RWPE2 (cell line): ENCODE measurements around the gene DNAI1.
A peak's percentile ranks its signal among the peaks of the same experiment; 100 is the strongest.

ENCODE experiments used
- ATAC-seq: fragments of 200-7000 bp; cut with Tn5 transposase; 3 replicates; pipeline ENCODE4 v1.9.1; 2021; ENCODE audit warnings: low read depth
- DNase-seq: peaks from one replicate; pipeline ENCODE4 v3.0.0-alpha.2; 2020; ENCODE audit warnings: low spot score
- H3K27ac ChIP-seq: fragments of 450-650 bp; 2 replicates; pipeline ENCODE4 v1.5.1; 2017; ENCODE audit warnings: mild to moderate bottlenecking; ENCODE audit not compliant: poor library complexity, severe bottlenecking
- H3K27me3 ChIP-seq: fragments of 250-450 bp; sonication (Bioruptor Pico); 2 replicates; pipeline ENCODE4 v1.5.1; 2021; ENCODE audit warnings: mild to moderate bottlenecking, moderate library complexity; ENCODE audit not compliant: insufficient read depth, poor library complexity, severe bottlenecking
- H3K36me3 ChIP-seq: fragments of 250-450 bp; sonication (Bioruptor Pico); 2 replicates; pipeline ENCODE4 v1.5.1; 2020; ENCODE audit warnings: low read depth, mild to moderate bottlenecking, moderate library complexity
- H3K4me1 ChIP-seq: fragments of 250-450 bp; sonication (Bioruptor Pico); 2 replicates; pipeline ENCODE4 v1.5.1; 2021; ENCODE audit warnings: mild to moderate bottlenecking, moderate library complexity; ENCODE audit not compliant: insufficient read depth, poor library complexity, severe bottlenecking
- H3K4me3 ChIP-seq: fragments of 250-450 bp; sonication (Bioruptor Pico); 2 replicates; pipeline ENCODE4 v1.5.1; 2021; ENCODE audit warnings: mild to moderate bottlenecking, moderate library complexity; ENCODE audit not compliant: severe bottlenecking
- H3K9me3 ChIP-seq: fragments of 250-450 bp; sonication (Bioruptor Pico); 2 replicates; pipeline ENCODE4 v1.5.1; 2021; ENCODE audit warnings: mild to moderate bottlenecking, moderate library complexity; ENCODE audit not compliant: severe bottlenecking
- TF ChIP-seq, protein P1 (sequence below): fragments of 450-650 bp; IDR thresholded peaks from one replicate; pipeline ENCODE4 v1.5.1; 2017; ENCODE audit warnings: mild to moderate bottlenecking, moderate library complexity; ENCODE audit not compliant: poor library complexity, severe bottlenecking

DNAI1 gene

GRCh38 chr9:34557426-34558321 is 99.1 kb downstream of the DNAI1 start:
- Histone ChIP-seq H3K27me3 (no peaks in the 10 kb centered on the region), H3K4me3 (no peak overlapping the region), H3K27ac (no peak overlapping the region), H3K9me3 (no peaks in the 10 kb centered on the region), H3K4me1 (no peaks in the 10 kb centered on the region), H3K36me3 (no peaks in the 10 kb centered on the region)
- DNase-seq (peak; percentile 35), ATAC-seq (no peak)
- TF ChIP-seq, protein P1, sequence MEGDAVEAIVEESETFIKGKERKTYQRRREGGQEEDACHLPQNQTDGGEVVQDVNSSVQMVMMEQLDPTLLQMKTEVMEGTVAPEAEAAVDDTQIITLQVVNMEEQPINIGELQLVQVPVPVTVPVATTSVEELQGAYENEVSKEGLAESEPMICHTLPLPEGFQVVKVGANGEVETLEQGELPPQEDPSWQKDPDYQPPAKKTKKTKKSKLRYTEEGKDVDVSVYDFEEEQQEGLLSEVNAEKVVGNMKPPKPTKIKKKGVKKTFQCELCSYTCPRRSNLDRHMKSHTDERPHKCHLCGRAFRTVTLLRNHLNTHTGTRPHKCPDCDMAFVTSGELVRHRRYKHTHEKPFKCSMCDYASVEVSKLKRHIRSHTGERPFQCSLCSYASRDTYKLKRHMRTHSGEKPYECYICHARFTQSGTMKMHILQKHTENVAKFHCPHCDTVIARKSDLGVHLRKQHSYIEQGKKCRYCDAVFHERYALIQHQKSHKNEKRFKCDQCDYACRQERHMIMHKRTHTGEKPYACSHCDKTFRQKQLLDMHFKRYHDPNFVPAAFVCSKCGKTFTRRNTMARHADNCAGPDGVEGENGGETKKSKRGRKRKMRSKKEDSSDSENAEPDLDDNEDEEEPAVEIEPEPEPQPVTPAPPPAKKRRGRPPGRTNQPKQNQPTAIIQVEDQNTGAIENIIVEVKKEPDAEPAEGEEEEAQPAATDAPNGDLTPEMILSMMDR = no peak

DNA sequence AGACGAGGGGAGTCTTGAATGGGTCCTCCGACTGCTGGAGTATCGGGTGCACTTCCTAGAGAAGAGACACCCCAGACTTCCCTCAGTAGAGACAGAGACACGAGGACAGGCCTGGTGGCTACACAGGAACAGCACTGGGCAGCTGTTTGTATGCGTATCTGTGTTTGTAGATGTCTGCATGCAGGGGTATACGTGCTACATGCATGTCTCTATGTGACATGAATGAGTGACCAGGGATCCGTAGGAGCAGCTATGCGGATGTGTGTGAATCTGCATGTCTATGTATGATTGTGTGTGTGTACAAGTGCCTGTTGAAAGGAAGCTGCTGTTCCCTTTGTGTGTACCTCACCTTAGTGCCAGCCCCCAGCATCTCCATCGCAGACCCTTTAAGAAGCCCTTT is 99.8 kb downstream of the DNAI1 start:
- Histone ChIP-seq H3K4me3 (no peak overlapping the region), H3K36me3 (no peaks in the 10 kb centered on the region), H3K27me3 (no peaks in the 10 kb centered on the region), H3K27ac (no peak overlapping the region), H3K9me3 (no peaks in the 10 kb centered on the region), H3K4me1 (no peaks in the 10 kb centered on the region)
- no peak for ATAC-seq
- DNase-seq = no peak
- TF ChIP-seq, protein P1 = no peak

- DNase-seq = no peak
- no peaks in the 10 kb centered on the region for H3K27me3 ChIP-seq
- TF ChIP-seq, protein P1 = no peak
- H3K4me3 ChIP-seq = no peak overlapping the region
- H3K36me3 ChIP-seq = no peaks in the 10 kb centered on the region
- peak; percentile 5; the same call in 1 of the 3 replicates for ATAC-seq
- H3K27ac ChIP-seq = no peak overlapping the region
- no peaks in the 10 kb centered on the region for H3K4me1 ChIP-seq
- H3K9me3 ChIP-seq = no peaks in the 10 kb centered on the region
Observed at GRCh38 chr9:34558919-34559623, 100.5 kb downstream of the DNAI1 start.

DNA sequence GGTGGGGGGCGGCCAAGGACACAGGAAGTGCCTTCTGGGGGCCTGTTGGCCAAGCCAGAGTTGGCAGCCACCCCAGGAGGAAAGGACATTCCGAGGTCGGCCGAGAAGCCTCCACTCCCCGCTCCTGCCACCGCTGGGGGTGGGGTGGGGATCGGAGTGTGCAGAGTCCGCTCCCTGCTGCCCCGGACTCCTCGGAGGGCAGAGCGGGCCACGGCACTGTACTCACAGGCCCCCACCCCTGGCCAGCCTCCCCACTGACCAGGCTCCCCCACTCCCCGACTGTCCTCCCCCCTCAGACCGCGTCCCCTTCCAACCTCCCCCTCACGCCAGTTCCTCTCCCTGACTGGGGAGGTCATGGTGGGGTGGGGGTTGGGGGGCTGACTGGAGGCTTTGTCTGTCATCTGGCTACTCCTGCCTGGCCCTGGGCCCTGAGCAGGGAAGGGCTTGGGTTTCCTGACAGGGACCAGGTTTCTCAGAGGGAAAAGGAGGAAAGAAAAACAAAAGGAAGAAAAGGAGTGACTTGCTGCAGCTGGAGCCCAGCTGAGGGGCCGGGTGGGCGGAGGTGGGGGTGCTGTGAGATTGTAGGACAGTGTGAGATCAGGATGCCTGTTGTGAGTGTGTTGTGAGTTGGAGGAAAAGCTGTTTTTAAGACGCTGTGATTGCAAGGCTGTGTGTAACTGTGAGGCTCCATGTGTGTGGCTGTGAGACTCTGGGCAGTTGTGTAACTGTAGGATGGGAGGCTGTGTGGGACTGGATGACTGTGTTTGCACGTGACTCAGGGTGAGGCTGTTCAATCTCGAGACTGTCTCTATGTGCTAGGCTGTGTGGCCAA is 101.2 kb downstream of the DNAI1 start:
- H3K27ac ChIP-seq = no peak overlapping the region
- no peaks in the 10 kb centered on the region for H3K27me3 ChIP-seq
- no peaks in the 10 kb centered on the region for H3K36me3 ChIP-seq
- H3K4me1 ChIP-seq = no peaks in the 10 kb centered on the region
- TF ChIP-seq, protein P1 = no peak
- DNase-seq (no peak), ATAC-seq (peak; percentile 65)
- no peak overlapping the region for H3K4me3 ChIP-seq
- H3K9me3 ChIP-seq = no peaks in the 10 kb centered on the region
